Fibroblast of upper back skin (primary cell): ENCODE data around the gene KRT82.

Experiments used
- DNase-seq: peaks from one replicate; pipeline ENCODE4 v3.0.0-alpha.2; 2013

The KRT82 gene

DNA sequence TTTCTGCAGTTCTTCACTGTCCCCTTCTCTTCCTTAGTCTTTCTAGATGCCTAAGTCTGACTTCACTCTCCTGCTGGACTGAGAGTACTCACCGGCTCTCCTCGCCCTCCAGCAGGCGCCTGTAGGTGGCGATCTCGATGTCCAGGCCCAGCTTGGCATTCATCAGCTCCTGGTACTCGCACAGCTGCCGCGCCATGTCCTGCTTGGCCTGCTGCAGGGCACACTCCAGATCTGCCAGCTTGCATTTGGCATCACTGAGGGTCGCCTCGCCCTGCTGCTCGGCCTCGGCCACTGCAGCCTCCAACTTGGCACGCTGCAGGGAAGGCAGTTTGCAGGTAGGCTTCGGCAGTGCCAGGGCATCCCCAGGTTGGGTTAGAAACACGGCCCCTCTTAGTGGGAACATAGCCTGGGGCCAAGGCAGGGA, 25.9 kb downstream of the KRT82 start:
- DNase-seq, result peak; percentile 28

DNA sequence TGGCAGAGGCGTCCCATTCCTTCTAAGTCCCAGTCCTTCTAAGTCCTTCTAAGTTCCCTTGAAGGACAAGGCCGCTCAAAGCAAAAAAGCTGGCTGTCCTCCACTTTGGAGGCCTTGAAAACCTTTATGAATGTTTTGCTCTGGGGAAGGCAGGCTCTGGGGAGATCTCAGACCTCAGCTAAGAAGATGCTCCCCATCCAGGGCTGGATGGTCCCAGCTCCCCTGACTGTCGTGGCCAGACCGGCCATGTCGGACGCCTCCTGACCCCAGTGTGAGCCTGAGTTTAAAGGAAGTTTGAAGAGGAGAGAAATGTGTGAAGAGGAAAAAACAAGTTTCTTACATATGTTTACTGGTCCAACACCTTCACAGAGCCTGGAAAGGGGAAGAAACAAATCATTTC, 26.6 kb downstream of the KRT82 start:
- no peak for DNase-seq

DNA sequence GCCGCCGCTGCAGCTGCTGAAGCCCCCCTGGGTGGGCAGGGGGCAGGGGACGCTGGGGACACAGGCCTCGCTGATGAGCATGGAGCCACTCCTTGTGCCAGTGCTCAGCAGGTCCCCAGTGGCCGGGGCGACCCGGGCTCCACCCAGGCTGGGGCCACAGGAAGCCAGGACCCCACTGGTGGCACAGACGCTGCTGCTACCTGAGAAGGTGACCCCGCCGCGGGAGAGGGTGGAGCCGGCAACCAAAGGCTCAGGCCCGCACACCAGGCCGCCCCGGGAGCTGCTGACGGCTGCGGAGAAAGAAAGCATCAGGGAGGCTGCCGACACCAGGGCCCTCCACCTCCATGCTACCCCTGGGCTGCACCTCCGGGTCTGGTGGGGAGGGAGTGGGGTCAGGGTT, 28.0 kb downstream of the KRT82 start:
- DNase-seq, result no peak

DNA sequence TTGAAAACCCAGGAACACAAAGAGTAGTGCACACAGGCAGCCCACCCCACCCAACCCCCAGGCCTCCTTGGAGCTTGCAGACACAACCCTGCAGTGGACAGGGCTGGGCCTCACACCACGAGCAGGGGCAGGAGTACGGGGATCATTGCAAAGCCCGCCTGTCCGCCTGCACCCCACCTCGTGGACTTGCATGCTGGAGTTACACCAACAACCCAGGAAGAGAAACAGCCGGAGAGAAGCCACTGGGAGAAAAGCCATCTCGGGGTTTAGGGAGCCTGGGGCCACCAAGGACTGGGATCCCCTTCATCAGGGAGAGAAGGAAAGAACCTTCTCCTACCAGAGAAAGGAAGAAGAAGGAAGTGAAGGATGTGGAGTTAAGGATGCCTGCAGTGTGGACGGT, 28.9 kb downstream of the KRT82 start:
- DNase-seq, result no peak

DNA sequence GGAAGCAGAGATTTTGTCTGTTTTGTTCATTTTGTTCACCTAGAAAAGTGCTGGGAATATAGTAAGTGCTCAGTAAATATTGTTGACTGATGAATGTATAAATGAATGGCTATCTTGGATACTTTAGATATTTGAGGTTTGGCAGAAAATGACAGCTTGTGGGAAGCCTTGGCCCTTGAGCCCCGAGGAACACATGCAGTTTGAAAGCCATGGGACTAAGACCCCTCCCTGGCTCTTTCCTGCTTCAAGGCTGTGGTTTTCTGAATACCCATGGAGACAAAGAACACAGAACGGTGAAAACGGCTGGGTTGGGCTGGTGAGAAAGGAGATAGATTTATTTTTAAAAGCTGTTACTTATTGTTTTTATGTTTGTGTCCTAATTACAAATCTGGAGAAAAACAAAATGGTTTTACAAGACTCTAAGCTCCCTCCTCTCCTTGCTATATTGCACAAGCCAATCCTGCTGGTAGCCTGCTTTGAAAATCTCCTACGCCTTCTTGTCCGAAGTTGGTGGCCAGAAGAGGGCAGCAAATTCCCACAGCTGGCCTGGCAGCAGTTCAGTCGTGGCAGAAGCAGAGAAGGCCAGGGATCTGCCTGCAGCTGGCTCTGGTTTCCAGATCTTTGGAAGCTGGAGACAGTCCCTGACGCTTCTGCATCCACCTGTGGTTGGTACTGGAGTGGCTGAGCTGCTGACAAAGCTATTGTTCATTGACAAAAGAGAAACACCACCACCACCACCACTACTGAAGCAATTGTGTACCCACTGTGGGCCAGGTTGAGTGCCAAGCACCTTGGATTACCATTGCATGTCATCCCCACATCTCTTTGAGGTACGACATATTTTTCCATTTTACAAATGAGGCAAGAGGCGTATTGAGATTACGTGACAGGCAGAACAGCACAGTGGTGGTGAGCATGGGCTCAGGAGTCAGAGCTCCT, 33.6 kb downstream of the KRT82 start:
- DNase-seq, result peak; percentile 83

DNA sequence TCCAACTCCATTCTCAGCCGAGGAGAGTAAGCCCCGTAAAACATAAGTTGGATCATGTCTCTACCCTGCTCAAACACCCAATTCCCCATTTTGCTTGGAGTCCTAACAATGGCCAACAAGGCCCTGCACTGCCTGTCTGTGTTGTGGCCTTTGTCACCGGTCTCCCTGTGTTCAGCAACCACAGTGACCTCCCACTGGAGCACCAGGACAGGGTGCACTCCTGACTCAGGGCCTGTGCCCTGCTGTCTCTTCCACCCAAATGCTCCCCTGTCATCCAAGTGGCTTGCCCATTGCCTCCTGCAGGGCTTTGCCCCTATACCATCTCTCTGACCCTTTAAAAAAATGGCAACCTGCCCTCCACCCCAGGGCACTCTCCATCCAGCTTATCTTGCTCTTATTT, 34.4 kb downstream of the KRT82 start:
- no peak for DNase-seq

DNA sequence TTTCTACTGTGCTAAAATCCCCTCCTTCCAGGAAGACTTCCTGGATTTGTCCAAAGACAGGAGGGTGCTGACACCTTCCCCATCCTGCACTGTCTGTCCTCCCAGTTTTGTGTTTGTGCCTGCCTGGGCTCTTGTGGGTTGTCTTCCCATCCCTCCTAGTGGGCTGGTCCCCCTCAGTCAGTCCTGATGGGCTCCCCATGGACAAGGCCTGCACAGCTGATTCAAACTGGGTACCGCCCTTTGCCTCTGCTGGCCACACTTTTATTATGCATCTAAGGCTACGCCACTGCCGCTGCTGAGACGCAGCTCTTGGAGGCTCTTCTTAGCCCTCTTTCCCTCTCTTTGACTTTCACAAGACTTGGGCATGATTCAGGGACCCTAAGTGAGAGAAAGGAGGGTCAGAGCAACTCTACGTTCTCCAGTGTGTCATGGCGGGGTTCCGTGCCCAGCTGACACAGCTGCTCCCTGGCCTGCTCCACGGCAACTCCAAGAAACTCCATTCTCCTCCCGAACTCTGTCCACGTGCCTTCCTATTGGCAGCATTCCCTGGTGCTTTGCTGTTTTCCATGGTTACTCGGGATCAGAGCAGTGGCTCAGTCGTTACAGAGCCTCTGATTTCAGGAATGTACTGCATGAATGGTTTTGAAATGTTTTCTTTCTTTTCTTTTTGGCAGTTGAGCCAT, 35.1 kb downstream of the KRT82 start:
- peak; percentile 71 for DNase-seq

DNA sequence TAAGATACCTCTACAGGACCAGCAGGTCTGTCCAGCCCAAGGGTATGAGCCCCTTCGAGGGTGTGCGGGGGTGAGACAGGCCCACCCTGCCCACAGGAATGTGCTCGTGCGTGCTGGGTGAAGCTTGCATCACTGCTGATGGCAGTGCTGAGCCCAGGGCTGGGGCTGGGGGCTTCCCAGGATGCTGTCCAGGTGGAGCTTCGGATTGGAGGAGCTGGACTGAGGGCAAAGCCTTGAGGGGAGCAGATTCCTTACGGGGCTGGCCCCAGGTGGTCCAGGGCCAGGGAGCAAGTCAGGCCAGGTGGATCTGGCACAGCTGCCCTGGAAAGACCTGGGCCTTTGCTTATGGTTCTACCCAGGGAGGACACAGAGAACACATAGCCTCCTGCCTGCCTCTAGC, 36.3 kb downstream of the KRT82 start:
- no peak for DNase-seq

DNA sequence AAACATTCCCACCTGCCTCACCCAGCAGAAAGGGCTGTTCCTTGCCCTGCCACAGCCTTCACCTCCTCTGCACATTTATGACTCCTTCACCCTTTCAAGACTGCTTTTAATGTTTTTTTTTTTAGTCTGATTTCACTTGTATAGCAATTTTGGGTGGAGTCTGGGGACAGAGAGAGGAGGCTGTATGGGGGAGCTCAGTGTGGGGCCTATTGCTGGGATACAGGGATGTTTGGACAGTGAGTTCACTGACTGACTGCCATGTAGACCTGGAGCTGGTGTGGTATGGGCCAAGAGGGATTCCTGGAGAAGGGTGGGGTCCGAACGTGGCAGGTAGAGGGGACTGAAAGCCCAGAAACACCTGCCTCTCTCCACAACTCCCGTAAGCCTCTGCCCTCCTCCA, 36.9 kb downstream of the KRT82 start:
- DNase-seq, result no peak

DNA sequence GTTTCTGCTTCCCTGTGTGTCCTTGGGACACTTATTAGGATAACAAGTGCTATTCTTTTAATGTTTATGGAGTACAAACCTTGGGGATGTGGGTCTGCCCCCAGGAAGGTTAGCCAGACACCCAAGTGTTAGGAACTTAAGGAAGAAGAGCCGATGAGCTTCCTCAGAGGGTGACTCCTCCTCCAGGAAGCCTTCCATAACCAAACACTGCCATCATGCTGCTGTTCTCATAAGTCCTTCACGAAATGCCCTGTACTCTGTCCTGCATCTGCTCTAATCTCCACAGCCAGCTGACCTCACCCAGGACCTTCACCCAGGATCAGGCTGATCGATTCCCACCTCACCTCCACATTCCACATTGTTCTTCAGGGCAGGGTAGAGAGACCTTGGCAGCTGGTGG, 37.6 kb downstream of the KRT82 start:
- DNase-seq, result no peak

DNA sequence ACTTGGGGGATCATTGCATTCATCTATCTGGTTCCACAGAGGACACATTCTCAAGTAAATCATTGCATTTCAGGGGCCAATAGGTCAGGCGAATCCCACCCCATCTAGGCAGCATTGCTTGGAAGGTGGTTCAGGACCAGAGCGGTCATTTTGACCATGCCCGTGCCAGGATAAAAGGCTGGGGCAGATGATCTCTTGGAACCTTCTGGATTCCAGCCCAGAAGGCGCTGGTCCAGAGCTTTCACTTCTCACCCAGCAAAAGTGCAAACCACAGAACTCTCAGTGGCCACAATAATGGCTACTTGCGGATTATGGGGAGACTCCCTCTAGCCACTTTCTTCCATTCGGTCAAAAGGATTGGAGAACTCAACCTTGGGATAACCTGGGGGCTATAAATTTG, 38.3 kb downstream of the KRT82 start:
- no peak for DNase-seq

DNA sequence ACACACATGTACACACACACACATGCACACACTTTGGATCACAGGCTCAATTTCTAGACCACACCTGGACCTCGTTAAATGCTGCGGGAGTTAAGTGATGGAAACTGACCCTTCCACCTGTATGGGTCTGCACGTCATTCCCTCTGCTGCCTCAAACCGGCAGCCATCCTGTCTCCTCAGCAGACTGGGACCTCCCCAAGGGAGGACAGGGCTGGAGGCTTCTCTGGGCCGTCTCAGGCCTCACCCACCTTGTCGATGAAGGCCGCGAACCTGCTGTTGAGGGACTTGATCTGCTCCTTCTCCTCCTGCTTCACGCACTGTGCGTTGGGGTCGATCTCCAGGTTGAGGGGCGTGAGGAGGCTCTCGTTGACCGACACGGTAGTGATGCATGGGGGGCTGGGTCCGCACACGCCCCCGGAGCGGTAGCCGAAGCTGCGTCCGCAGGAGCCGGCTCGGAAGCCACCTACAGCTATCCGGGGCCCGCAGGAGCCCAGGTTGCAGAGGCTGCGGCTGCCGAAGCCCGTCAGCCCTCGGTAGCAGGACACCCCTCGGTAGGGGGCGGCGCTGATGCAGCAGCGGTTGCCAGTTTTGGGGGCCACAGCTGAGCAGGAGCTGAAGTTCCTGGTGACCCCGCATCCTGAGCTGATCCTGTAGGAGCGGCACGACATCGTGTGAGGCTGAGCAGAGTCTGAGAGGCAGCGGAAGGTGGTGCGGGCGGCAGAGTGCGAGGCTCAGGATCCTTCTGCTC, 39.2 kb downstream of the KRT82 start, which contains the start of gene KRT85:
TSS of gene KRT85 (minus strand) at position 744 of the 748 bp plus-strand sequence. CDS start at position 668, 76 bp downstream.
- DNase-seq, result no peak

DNA sequence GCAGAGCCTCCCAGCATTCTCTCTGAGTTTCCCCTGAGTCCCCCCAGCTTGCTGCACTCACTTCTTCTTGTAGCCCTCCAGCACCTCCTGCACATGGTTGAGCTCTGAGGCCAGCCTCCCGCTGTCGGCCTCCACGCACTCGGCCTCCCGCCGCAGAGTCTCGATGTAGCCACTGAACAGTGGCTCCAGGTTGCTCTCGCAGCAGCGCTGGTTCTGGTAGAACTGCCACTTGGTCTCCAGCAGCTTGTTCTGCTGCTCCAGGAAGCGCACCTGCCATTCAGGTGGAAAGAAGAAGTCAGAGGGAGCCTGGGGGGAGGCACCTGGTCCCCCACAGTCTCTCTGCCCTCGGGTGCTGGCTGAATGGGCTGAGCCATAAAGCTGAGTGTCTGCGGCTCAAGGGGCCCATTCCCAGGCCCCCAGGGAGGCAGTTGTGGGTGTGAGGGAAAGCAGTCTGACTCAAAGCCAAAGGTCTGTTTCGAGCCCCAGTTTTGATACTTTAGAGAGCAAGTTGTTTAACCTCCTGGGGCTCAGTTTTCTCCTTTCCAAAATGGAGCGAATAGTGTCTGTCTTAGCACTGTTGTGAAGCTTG, 41.1 kb downstream of the KRT82 start:
- no peak for DNase-seq

DNA sequence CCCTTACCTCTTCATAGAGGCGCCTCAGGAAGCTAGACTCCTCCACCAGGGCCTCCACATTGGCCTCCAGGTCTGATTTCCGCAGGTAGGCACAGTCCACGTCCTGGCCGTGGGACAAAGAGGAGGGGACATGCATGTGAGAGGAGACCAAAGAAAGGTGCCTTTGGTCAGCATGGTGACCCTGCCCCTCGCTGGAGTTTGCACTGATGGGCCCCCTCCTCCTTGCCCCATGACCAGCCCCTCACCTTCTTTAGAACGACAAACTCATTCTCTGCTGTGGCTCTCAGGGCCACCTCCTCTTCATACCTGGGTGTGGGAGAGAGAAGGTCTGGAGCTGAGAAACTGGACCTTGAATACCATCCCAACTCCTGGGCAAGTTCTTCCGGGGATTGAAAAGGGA, 42.1 kb downstream of the KRT82 start:
- no peak for DNase-seq

DNA sequence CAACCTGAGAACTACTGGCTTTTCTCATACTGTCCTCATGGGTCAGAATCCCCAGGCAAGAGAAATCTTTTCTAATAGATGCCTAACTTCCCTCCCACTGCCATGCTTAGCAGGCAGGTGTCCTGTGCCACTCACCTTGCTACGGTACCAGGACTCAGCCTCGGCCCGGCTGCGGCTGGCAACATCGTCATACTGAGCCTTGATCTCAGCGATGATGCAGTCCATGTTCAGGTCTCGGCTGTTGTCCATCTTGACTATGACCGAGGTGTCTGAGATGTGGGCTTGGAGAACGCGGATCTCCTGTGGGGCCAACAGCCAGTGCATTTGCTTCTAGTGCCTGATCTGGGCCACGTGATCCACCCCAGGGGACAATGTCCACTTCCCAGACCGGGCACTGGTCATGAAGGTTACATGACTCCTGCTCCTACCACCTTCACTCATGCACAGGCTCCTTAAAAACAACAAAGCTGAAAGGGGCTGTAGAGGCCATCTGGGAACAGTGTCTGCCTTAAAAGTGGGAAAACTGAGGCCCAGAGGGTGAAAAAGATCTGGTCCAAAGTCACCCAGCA, 42.9 kb downstream of the KRT82 start:
- no peak for DNase-seq

DNA sequence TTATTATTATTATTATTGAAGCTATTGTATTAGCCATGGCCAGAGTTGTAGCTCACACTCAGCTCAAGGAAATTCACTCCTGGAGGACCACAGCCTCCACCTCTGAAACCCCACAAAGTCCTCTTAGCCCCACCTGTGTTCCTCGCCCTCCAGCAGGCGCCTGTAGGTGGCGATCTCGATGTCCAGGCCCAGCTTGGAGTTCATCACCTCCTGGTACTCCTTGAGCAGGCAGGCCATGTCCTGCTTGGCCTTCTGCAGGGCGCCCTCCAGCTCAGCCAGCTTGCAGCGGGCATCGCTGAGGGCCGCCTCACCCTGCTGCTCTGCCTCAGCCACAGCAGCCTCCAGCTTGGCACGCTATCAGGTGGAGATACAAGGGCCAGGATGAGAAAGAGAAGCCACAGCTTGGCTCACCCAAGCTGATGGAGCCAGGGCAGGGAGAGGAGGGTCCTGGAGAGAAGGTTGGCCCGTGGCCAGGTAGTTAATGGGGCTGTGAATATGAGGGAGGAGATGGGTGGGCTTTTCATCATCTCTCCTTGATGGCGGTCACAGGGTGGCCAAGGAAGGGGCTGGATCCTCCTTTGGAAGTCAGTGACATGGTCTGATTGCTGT, 43.9 kb downstream of the KRT82 start:
- DNase-seq, result no peak

DNA sequence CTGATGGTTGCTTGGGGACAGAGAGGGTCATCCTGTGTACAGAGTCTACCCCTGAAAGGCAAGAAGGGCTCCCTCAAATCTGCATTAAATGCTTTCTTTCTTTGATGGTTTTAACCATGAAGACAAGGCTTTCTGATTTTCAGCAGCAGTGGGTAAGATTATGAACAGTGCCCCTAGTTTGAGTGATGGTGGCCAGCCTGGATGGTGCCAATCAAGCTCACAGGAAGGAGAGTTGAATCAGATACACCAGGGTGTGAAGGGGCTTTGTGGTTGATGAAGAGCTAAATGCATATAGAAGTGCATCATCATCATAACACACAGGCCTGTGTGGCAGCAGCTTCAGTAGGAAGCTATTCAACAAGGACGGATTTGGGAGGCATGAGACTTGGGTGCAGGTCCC, 44.6 kb downstream of the KRT82 start:
- no peak for DNase-seq

DNA sequence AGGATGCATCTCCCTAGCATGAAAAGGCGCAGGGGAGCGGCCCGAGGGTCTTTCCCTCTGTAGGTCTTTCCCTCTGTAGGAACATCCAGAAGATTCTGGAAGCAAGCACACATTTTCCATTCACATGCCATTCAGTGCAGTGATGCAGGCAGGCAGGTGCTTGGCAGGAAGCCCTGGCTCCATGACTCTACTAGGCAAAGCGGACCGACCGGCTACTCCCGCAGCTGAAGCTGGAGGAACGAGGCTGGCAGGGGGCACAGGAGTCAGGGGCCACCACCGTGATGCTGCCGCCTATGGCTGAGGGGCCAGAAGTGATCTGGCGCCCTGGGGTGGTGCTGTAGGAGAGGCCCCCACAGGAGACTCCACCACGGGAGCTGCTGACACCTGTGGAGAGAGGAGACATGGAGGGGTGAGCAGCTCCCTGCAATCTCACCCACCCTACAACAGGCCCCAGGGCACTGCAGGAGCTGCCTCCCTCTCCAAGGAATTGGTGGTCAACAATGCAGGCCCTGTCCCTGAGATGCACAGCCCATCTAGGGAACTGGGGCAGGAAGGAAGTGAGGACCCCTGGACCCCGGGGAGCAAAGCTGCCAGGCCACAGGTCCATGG, 45.4 kb downstream of the KRT82 start:
- DNase-seq, result no peak

DNA sequence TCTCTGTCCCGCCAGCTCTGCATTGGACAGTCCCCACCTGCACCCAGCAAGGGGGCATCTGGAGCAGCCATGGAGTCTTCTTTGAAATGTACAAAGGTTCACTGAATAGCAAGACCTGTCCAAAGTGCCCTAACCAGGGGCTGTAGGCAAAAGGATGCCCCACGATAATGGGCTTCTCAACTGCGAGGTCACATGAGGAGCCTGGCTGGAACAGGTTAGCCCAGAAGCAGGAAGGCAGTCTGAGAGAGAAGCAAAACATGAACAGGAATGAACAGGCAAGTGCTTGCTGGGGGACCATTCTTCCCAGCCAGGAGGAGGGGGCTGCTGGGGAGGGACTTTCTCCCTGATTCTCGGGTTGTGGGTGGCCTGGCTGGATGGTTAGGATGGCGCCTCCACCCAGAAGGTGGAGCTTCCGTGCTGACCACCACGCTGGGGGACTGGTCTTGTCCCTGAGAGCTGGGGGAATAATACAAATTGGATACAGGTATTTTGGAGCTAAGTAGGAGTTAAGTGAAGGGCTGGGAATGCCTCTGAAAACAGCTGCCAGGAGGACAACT, 46.0 kb downstream of the KRT82 start:
- DNase-seq, result no peak

DNA sequence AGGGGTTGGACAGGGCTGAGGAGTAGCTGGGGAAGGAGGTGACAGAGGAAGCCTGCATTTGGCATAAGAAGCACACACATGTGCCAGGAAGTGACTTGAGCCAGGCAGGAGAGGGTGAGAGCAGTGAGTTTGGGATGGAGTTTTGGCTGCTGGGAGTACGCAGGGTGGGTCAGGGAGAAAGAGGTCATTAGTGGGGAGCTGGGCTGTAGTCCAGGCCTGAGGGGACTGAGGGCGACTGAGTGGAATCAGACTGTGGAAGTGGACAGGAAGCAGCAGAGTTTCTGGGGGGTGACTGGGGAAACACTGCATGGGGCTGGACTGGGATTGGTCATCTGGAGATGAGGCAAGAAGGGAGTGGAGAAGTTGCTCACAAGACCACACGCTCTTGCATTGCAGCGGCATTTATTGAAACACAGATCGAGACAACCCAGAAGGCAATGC, 46.5 kb downstream of the KRT82 start:
- no peak for DNase-seq

DNA sequence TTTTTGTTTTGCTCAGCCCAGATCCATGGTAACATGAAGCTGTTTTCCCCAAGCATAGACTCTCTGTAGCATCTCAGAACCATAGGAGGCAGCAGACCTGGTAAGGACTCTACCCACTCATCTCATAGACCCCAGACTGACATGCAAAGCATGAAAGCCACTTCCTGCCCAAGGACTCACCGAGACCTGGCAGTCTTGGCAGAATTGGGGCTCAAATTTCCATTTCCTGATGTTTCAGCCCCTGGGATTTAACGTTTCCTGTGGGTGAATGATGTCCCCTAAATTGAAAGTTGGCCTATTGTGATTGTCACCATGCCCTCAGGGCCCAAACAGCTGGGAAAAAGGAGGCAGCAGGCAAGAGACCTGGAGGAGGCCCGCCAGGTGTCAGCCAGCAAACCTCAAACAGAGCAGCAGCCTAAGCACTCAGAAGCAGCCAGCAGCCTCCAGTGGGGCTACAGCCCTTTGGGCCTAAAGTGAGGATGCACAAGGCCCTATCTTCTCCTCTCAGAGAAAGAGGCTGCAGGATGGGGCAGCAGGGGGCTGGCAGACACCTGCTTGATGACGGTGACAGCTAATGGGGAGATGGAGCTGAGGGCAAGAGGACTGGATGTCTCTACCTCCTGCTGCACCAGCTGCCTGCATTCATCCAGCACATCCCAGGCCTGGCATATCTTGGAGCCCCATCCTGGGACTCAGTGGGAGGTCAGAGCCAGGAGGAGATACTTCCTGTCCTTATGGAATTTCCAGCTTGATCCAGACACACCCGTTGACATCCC, 47.4 kb downstream of the KRT82 start:
- DNase-seq, result peak; percentile 6
